ENCODE measurements around the gene SMYD3. TPM values are rescaled to one million over a fixed set of nuclear protein-coding genes. Genes with fewer than 3 reads are reported as not detected.
"Not testable (repeated sequence)": the region's sequence is repeated elsewhere in the genome, so short reads cannot be mapped to it uniquely, and the experiment has no call there.

SMYD3 gene
- total RNA-seq, 1 experiment from 2014 or later = 35.1 TPM

DNA sequence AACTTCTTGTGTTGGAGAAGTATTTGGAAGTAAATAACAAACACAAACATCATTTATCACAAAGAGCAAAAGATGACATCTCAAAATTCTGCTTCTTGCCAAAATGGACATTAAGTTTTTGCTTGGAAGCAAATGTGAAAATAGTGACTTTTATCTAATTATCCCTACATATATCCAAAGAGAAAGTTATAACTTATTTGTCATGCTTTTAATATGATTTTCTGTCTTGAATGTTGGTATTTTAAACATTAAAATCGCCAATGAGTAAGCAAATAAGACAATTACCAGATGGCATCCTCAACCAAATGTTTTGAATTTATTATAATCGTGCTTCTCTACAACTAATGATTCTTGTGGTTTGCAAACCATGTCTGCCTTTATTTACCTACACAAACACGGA is 758.0 kb downstream of the SMYD3 start:
- Mint-ChIP-seq H3K27me3 (ENCODE audit: unreplicated experiment) (no peaks in the 10 kb centered on the region), H3K27ac (ENCODE audit: unreplicated experiment) (no peak overlapping the region), H3K4me3 (ENCODE audit: low read depth, unreplicated experiment) (no peak overlapping the region), H3K4me1 (ENCODE audit: low read depth, unreplicated experiment) (no peaks in the 10 kb centered on the region), H3K36me3 (ENCODE audit: insufficient read depth, unreplicated experiment) (peaks cover 5% of the 10 kb centered on the region), H3K9me3 (ENCODE audit: low read depth, unreplicated experiment) (peaks cover 3% of the 10 kb centered on the region)
- TF ChIP-seq, protein P1, sequence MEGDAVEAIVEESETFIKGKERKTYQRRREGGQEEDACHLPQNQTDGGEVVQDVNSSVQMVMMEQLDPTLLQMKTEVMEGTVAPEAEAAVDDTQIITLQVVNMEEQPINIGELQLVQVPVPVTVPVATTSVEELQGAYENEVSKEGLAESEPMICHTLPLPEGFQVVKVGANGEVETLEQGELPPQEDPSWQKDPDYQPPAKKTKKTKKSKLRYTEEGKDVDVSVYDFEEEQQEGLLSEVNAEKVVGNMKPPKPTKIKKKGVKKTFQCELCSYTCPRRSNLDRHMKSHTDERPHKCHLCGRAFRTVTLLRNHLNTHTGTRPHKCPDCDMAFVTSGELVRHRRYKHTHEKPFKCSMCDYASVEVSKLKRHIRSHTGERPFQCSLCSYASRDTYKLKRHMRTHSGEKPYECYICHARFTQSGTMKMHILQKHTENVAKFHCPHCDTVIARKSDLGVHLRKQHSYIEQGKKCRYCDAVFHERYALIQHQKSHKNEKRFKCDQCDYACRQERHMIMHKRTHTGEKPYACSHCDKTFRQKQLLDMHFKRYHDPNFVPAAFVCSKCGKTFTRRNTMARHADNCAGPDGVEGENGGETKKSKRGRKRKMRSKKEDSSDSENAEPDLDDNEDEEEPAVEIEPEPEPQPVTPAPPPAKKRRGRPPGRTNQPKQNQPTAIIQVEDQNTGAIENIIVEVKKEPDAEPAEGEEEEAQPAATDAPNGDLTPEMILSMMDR (IDR thresholded peaks at IDR 0.05; ENCODE audit: unreplicated experiment) = no peak
- no TSS peak for BruUV-seq (replicated peaks)
- CTCF ChIA-PET = interaction anchor here (0.6 kb wide), 1 partner anchor 14 kb away, joined by 3 read pairs; no protein-coding TSS in a partner anchor
- intact Hi-C loops (cut with micrococcal nuclease; ENCODE audit: unreplicated experiment) = no loop called here
- DNase-seq = no peak

DNA sequence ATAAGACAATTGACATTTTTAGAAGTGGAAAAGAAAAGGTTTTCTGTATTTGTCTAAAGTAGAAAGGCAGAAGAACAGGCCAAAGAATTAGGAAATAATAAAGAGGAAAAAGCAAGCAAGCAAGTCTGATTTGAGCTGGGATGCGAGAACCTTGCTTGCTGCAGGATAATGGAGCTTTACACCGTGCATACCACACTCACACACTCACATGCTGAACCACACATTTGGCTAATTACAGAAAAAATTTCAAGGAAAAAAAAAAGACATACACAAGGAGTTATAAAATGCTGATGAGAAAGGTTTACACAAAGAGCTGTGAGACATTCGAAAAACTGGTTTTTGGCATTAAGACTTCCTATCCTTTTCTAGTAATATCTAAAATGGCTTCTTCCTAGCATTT is 758.4 kb downstream of the SMYD3 start:
- CTCF ChIA-PET = interaction anchor here (0.6 kb wide), 1 partner anchor 14 kb away, joined by 3 read pairs; no protein-coding TSS in a partner anchor
- TF ChIP-seq, protein P1 (IDR thresholded peaks at IDR 0.05; ENCODE audit: unreplicated experiment) = no peak
- H3K4me1 Mint-ChIP-seq (ENCODE audit: low read depth, unreplicated experiment) = no peaks in the 10 kb centered on the region
- H3K27me3 Mint-ChIP-seq (ENCODE audit: unreplicated experiment) = no peaks in the 10 kb centered on the region
- H3K27ac Mint-ChIP-seq (ENCODE audit: unreplicated experiment) = no peak overlapping the region
- H3K4me3 Mint-ChIP-seq (ENCODE audit: low read depth, unreplicated experiment) = no peak overlapping the region
- no TSS peak for BruUV-seq (replicated peaks)
- no peak for DNase-seq
- intact Hi-C loops (cut with micrococcal nuclease; ENCODE audit: unreplicated experiment) = no loop called here
- H3K9me3 Mint-ChIP-seq (ENCODE audit: low read depth, unreplicated experiment) = peaks cover 3% of the 10 kb centered on the region
- H3K36me3 Mint-ChIP-seq (ENCODE audit: insufficient read depth, unreplicated experiment) = peaks cover 5% of the 10 kb centered on the region

DNA sequence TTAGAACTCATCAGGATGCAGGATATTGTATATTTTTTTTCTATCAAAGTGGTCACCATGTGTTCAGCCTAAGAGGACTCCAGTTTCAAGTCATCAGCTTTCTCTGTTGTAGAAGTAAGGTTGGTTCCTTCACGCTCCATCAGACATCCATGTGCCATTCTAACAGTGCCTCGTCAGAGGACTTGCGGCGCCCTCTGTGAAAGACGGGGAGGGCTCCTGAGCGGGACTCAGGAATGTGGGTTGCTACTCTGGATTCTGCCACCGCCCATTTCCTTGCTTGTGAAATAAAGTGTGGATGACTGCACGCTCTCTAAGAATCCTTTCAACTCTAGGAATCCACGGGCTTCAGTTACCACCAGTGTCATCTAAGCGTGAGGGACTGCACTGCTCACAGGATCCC is 758.8 kb downstream of the SMYD3 start:
- Mint-ChIP-seq H3K9me3 (ENCODE audit: low read depth, unreplicated experiment) (peaks cover 3% of the 10 kb centered on the region), H3K27me3 (ENCODE audit: unreplicated experiment) (no peaks in the 10 kb centered on the region), H3K4me3 (ENCODE audit: low read depth, unreplicated experiment) (no peak overlapping the region), H3K27ac (ENCODE audit: unreplicated experiment) (no peak overlapping the region), H3K36me3 (ENCODE audit: insufficient read depth, unreplicated experiment) (peaks cover 5% of the 10 kb centered on the region), H3K4me1 (ENCODE audit: low read depth, unreplicated experiment) (no peaks in the 10 kb centered on the region)
- CTCF ChIA-PET = no interaction called here
- no TSS peak for BruUV-seq (replicated peaks)
- DNase-seq = no peak
- intact Hi-C loops (cut with micrococcal nuclease; ENCODE audit: unreplicated experiment) = no loop called here
- TF ChIP-seq, protein P1 (IDR thresholded peaks at IDR 0.05; ENCODE audit: unreplicated experiment) = no peak

DNA sequence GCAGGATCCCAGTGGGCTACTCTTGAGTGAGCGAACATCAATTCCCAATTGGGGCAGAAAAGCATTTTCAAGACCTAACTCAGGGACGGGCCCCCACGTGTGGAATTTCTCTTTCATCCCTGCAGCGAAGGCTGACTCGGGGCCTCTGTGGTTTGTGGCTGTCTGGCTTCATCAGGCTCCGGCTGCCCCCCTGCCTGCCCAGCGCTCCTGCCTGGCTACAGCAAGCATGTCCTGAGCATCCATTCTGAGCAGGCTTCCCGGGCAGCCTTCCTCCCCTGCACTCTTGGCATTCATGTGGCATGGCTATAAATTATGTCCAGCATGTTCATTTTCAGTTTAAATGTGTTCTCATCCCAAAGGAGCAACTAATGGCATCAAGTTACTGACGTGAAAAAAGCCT is 764.2 kb downstream of the SMYD3 start:
- intact Hi-C loops (cut with micrococcal nuclease; ENCODE audit: unreplicated experiment) = no loop called here
- TF ChIP-seq, protein P1 (IDR thresholded peaks at IDR 0.05; ENCODE audit: unreplicated experiment) = no peak
- H3K27ac Mint-ChIP-seq (ENCODE audit: unreplicated experiment) = no peak overlapping the region
- CTCF ChIA-PET = no interaction called here
- no peaks in the 10 kb centered on the region for H3K27me3 Mint-ChIP-seq (ENCODE audit: unreplicated experiment)
- no peak for DNase-seq
- H3K4me1 Mint-ChIP-seq (ENCODE audit: low read depth, unreplicated experiment) = no peaks in the 10 kb centered on the region
- no peaks in the 10 kb centered on the region for H3K36me3 Mint-ChIP-seq (ENCODE audit: insufficient read depth, unreplicated experiment)
- no TSS peak for BruUV-seq (replicated peaks)
- H3K9me3 Mint-ChIP-seq (ENCODE audit: low read depth, unreplicated experiment) = peaks cover 6% of the 10 kb centered on the region
- H3K4me3 Mint-ChIP-seq (ENCODE audit: low read depth, unreplicated experiment) = no peak overlapping the region

DNA sequence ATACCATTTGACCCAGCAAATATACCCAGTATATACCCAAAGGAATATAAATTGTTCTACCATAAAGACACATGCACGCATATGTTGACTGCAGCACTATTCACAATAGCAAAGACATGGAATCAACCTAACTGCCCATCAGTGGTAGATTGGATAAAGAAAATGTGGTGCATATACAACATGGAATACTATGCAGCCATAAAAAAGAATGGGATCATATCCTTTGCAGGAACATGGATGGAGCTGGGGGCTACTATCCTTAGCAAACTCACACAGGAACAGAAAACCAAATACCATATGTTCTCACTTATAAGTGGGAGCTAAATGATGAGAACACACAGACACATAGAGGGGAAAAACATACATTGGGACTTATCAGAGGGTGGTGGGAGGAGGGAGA is 766.7 kb downstream of the SMYD3 start:
- H3K36me3 Mint-ChIP-seq (ENCODE audit: insufficient read depth, unreplicated experiment); H3K4me1 Mint-ChIP-seq (ENCODE audit: low read depth, unreplicated experiment); intact Hi-C loops (cut with micrococcal nuclease; ENCODE audit: unreplicated experiment); DNase-seq; H3K27me3 Mint-ChIP-seq (ENCODE audit: unreplicated experiment); BruUV-seq (replicated peaks); H3K9me3 Mint-ChIP-seq (ENCODE audit: low read depth, unreplicated experiment); H3K27ac Mint-ChIP-seq (ENCODE audit: unreplicated experiment); CTCF ChIA-PET; H3K4me3 Mint-ChIP-seq (ENCODE audit: low read depth, unreplicated experiment): not testable (repeated sequence)
